DND-41 (cell line): ENCODE results near the gene EIF1.

Experiments
- CTCF ChIP-seq: IDR thresholded peaks from 2 replicates; pipeline ENCODE4 v1.5.1; 2012; ENCODE audit warnings: borderline replicate concordance, low read length, moderate library complexity, mild to moderate bottlenecking; ENCODE audit not compliant: poor library complexity, severe bottlenecking; ENCODE audit errors: extremely low read depth
- EZH2 ChIP-seq: IDR thresholded peaks from 3 replicates; pipeline ENCODE4 v1.6.1; 2012; ENCODE audit warnings: borderline replicate concordance, low read depth, mild to moderate bottlenecking, moderate library complexity, low read length, inconsistent platforms; ENCODE audit not compliant: severe bottlenecking

GRCh38 chr17:41678907-41679739 is 9.6 kb upstream of the EIF1 start:
- TF ChIP-seq CTCF (peak; percentile 57), EZH2 (no peak)
